GM12875 (cell line): ENCODE measurements around the gene TPD52L1.

Source experiments
- H3K4me3 ChIP-seq: one replicate; pipeline ENCODE4 v1.5.1; 2011; ENCODE audit warnings: low read depth, low read length, control low read depth
- CTCF ChIP-seq: IDR thresholded peaks from 2 replicates; pipeline ENCODE4 v1.5.1; 2011; ENCODE audit warnings: low read depth, mild to moderate bottlenecking, control low read depth, inconsistent platforms, low read length, moderate library complexity, borderline replicate concordance; ENCODE audit not compliant: insufficient read depth

Gene TPD52L1

GRCh38 chr6:125196613-125197012 lies 43.0 kb downstream of the TPD52L1 start:
- no peak for TF ChIP-seq CTCF
- no peak overlapping the region for H3K4me3 ChIP-seq

- no peak overlapping the region for H3K4me3 ChIP-seq
Measured at GRCh38 chr6:125197795-125198269, 44.3 kb downstream of the TPD52L1 start.

DNA sequence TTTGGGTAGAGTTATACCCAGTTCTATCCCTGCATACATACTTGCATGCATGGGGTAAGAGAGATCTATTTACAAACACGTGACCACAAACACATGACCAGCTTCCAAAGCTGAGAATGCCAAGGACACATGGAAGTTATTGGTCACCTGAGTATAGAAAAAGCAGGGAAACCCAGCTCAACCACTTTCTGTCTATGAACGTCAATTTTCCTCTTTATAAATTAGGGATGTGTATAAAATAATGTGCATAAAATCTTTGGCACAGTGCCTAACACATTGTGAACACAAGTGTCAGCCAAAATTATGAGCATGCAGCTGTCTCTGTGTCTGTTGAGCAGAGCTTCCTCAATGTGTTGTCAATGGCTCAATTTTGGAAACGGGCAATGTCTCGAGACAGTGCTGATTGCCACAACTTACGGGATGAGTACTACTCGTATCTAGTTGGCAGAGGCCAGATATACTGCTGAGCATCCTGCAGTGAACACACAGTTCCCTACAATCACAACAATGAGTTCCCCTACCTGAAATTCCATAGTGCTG lies 44.9 kb downstream of the TPD52L1 start:
- no peak overlapping the region for H3K4me3 ChIP-seq
- no peak for TF ChIP-seq CTCF

More at GRCh38 chr6:125197795-125198269, 44.3 kb downstream of the TPD52L1 start:
- TF ChIP-seq CTCF = no peak

- H3K4me3 ChIP-seq = no peak overlapping the region
- no peak for TF ChIP-seq CTCF
Measured at GRCh38 chr6:125200941-125201340, 47.4 kb downstream of the TPD52L1 start.

- no peak overlapping the region for H3K4me3 ChIP-seq
- TF ChIP-seq CTCF = no peak
Measured at GRCh38 chr6:125201961-125202729, 48.6 kb downstream of the TPD52L1 start.

- TF ChIP-seq CTCF = no peak
- H3K4me3 ChIP-seq = no peak overlapping the region
Measured at GRCh38 chr6:125203395-125203794, 49.8 kb downstream of the TPD52L1 start.

GRCh38 chr6:125205931-125206330 lies 52.4 kb downstream of the TPD52L1 start:
- no peak overlapping the region for H3K4me3 ChIP-seq
- TF ChIP-seq CTCF = no peak
